Nephron progenitor cell (in vitro differentiated cells): ENCODE data around the gene MEX3A.
A peak's percentile ranks its signal among the peaks of the same experiment; 100 is the strongest.

Source experiments
- DNase-seq: peaks from one replicate; pipeline ENCODE4 v3.0.0; 2021
- H3K27ac Mint-ChIP-seq: 2 replicates; pipeline ENCODE4 v1.8.0; 2021; ENCODE audit warnings: mild to moderate bottlenecking, moderate library complexity, mixed read lengths
- H3K27me3 Mint-ChIP-seq: 2 replicates; pipeline ENCODE4 v1.8.0; 2021; ENCODE audit warnings: mild to moderate bottlenecking, low read depth, mixed read lengths; ENCODE audit not compliant: poor library complexity
- H3K36me3 Mint-ChIP-seq: 2 replicates; pipeline ENCODE4 v1.8.0; 2021; ENCODE audit warnings: low read depth, mixed read lengths
- H3K4me1 Mint-ChIP-seq: 2 replicates; pipeline ENCODE4 v1.8.0; 2021; ENCODE audit warnings: mixed read lengths
- H3K4me3 Mint-ChIP-seq: 2 replicates; pipeline ENCODE4 v1.8.0; 2021; ENCODE audit warnings: mild to moderate bottlenecking, moderate library complexity, mixed read lengths
- H3K9me3 Mint-ChIP-seq: 2 replicates; pipeline ENCODE4 v1.8.0; 2021; ENCODE audit warnings: mild to moderate bottlenecking, moderate library complexity, mixed read lengths
- CTCF ChIP-seq: fragments of 200-600 bp; sonication (generic); IDR thresholded peaks from 2 replicates; pipeline ENCODE4 v1.5.0; 2021; ENCODE audit warnings: antibody characterized with exemption

MEX3A gene

GRCh38 chr1:156033011-156033410 is 49.3 kb downstream of the MEX3A start:
- Mint-ChIP-seq H3K4me3 (no peak overlapping the region), H3K36me3 (peaks cover 22% of the 10 kb centered on the region), H3K9me3 (no peaks in the 10 kb centered on the region), H3K4me1 (no peaks in the 10 kb centered on the region), H3K27ac (no peak overlapping the region), H3K27me3 (no peaks in the 10 kb centered on the region)
- TF ChIP-seq CTCF: no peak
- no peak for DNase-seq

- Mint-ChIP-seq H3K36me3 (no peaks in the 10 kb centered on the region), H3K4me3 (no peak overlapping the region), H3K4me1 (peaks cover 6% of the 10 kb centered on the region), H3K27ac (no peak overlapping the region), H3K27me3 (peaks cover 15% of the 10 kb centered on the region), H3K9me3 (no peaks in the 10 kb centered on the region)
- no peak for TF ChIP-seq CTCF
- no peak for DNase-seq
Observed at GRCh38 chr1:156026588-156026987, 55.7 kb downstream of the MEX3A start.

GRCh38 chr1:156025876-156026275 is 56.4 kb downstream of the MEX3A start:
- H3K36me3 Mint-ChIP-seq: no peaks in the 10 kb centered on the region
- DNase-seq: peak; percentile 63
- H3K4me3 Mint-ChIP-seq: no peak overlapping the region

GRCh38 chr1:156024801-156025200 is 57.5 kb downstream of the MEX3A start:
- Mint-ChIP-seq H3K36me3 (peaks cover 6% of the 10 kb centered on the region), H3K4me1 (peaks cover 17% of the 10 kb centered on the region), H3K27ac (no peak overlapping the region), H3K4me3 (no peak overlapping the region), H3K9me3 (no peaks in the 10 kb centered on the region), H3K27me3 (peaks cover 15% of the 10 kb centered on the region)
- no peak for DNase-seq
- no peak for TF ChIP-seq CTCF

More at GRCh38 chr1:156025876-156026275, 56.4 kb downstream of the MEX3A start:
- peak; percentile 55 for TF ChIP-seq CTCF
- peak overlapping the region; percentile 43 for H3K27ac Mint-ChIP-seq
- peaks cover 15% of the 10 kb centered on the region for H3K27me3 Mint-ChIP-seq
- no peaks in the 10 kb centered on the region for H3K9me3 Mint-ChIP-seq
- H3K4me1 Mint-ChIP-seq: peaks cover 6% of the 10 kb centered on the region
